Measurements from ENCODE around the gene PROS1. TPM values are rescaled to one million over a fixed set of nuclear protein-coding genes. Genes with fewer than 3 reads are reported as not detected.
"Not testable (repeated sequence)": the region's sequence is repeated elsewhere in the genome, so short reads cannot be mapped to it uniquely, and the experiment has no call there.

PROS1 gene
- total and polyA plus RNA-seq, 2 experiments from 2014 or later, result 32.6 to 48.6 TPM

GRCh38 chr3:93924491-93924890 is 49.2 kb downstream of the PROS1 start:
- TF ChIP-seq, protein P1, sequence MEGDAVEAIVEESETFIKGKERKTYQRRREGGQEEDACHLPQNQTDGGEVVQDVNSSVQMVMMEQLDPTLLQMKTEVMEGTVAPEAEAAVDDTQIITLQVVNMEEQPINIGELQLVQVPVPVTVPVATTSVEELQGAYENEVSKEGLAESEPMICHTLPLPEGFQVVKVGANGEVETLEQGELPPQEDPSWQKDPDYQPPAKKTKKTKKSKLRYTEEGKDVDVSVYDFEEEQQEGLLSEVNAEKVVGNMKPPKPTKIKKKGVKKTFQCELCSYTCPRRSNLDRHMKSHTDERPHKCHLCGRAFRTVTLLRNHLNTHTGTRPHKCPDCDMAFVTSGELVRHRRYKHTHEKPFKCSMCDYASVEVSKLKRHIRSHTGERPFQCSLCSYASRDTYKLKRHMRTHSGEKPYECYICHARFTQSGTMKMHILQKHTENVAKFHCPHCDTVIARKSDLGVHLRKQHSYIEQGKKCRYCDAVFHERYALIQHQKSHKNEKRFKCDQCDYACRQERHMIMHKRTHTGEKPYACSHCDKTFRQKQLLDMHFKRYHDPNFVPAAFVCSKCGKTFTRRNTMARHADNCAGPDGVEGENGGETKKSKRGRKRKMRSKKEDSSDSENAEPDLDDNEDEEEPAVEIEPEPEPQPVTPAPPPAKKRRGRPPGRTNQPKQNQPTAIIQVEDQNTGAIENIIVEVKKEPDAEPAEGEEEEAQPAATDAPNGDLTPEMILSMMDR (IDR thresholded peaks at IDR 0.05; ENCODE audit: low read depth, low read length), result no peak
- no peak for DNase-seq (ENCODE audit: low read depth in 1 of 2, low spot score in 1 of 2)
- H3K27ac ChIP-seq, result no peak overlapping the region
- H3K9me3 ChIP-seq (ENCODE audit: low read depth), result no peaks in the 10 kb centered on the region
- no peaks in the 10 kb centered on the region for H3K4me1 ChIP-seq (ENCODE audit: low read depth)
- no peak overlapping the region for H3K4me3 ChIP-seq
- H3K27me3 ChIP-seq, result no peaks in the 10 kb centered on the region
- no peaks in the 10 kb centered on the region for H3K36me3 ChIP-seq

DNA sequence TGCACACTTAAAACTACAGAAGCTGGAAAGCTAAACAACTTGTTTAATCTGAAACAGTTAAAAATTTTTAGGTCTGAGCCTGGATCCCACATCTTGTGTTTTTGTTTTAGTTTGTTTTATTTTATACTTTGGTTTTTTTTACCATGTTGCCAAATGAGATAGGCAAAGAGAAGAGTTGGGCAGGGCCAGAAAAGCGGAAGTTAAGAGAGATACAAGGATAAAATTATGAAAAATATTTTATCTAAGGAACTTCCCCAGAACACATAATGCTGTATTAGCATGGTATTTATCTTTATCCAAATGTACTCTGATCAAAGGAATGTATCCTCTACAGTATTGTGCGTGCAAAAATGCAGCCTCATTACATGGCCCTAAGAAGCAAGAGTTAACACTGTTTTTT is 50.7 kb downstream of the PROS1 start:
- Histone ChIP-seq H3K27me3 (no peaks in the 10 kb centered on the region), H3K36me3 (no peaks in the 10 kb centered on the region), H3K4me3 (no peak overlapping the region), H3K27ac (no peak overlapping the region), H3K4me1 (ENCODE audit: low read depth) (no peaks in the 10 kb centered on the region), H3K9me3 (ENCODE audit: low read depth) (no peaks in the 10 kb centered on the region)
- TF ChIP-seq, protein P1 (IDR thresholded peaks at IDR 0.05; ENCODE audit: low read depth, low read length), result no peak
- peak in 1 of 2 donors; percentile 7 for DNase-seq (ENCODE audit: low read depth in 1 of 2, low spot score in 1 of 2)

GRCh38 chr3:93917546-93918029 is 56.1 kb downstream of the PROS1 start:
- not testable (repeated sequence) for H3K4me1 ChIP-seq (ENCODE audit: low read depth); H3K27me3 ChIP-seq; H3K27ac ChIP-seq; H3K4me3 ChIP-seq; H3K36me3 ChIP-seq; DNase-seq (ENCODE audit: low read depth in 1 of 2, low spot score in 1 of 2); H3K9me3 ChIP-seq (ENCODE audit: low read depth)

GRCh38 chr3:93913623-93914022 is 60.1 kb downstream of the PROS1 start:
- not testable (repeated sequence) for H3K4me1 ChIP-seq (ENCODE audit: low read depth); H3K27ac ChIP-seq; H3K36me3 ChIP-seq; H3K9me3 ChIP-seq (ENCODE audit: low read depth); DNase-seq (ENCODE audit: low read depth in 1 of 2, low spot score in 1 of 2); H3K4me3 ChIP-seq; H3K27me3 ChIP-seq

DNA sequence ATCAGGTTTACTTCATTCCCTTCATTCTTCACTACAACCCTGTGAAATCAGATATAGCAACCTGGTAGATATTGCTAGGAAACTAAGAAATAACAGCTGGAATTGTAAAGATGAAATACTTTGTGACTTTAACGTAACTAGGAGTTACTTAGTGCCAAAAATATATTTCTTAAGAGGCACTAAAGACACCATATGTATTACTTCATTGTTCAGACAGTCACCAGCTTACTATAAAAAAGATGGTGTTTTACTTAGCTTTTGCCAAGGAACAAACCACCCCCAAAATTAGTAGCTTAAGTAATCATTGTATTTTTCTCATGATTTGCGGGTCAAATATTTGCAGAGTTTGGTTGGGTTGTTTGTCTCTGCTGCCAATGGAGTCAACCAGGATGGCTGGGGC is 62.5 kb downstream of the PROS1 start:
- no peaks in the 10 kb centered on the region for H3K4me1 ChIP-seq (ENCODE audit: low read depth)
- H3K4me3 ChIP-seq, result no peak overlapping the region
- H3K27me3 ChIP-seq, result no peaks in the 10 kb centered on the region
- H3K27ac ChIP-seq, result no peak overlapping the region
- no peaks in the 10 kb centered on the region for H3K36me3 ChIP-seq
- TF ChIP-seq, protein P1 (IDR thresholded peaks at IDR 0.05; ENCODE audit: low read depth, low read length), result no peak
- no peaks in the 10 kb centered on the region for H3K9me3 ChIP-seq (ENCODE audit: low read depth)
- no peak for DNase-seq (ENCODE audit: low read depth in 1 of 2, low spot score in 1 of 2)

DNA sequence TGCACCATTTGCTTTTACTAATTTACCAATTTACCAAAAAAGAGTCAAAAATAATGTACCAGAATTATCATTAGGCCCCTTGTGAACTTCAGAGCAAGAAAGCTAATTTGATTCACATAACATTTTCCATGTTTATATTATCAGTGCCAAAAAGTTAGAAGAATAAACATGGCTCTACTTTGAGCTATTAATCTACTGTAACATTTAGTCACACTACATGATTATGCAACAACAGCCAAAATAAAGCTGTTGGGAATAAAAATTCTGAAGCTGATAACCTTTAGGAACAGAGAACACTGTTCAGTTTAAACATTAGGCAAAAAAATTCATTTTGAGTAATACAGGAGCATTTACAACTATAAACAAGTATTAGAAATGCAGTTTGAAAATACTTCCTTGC is 63.6 kb downstream of the PROS1 start:
- Histone ChIP-seq H3K27ac (no peak overlapping the region), H3K27me3 (no peaks in the 10 kb centered on the region), H3K4me3 (no peak overlapping the region), H3K36me3 (no peaks in the 10 kb centered on the region), H3K4me1 (ENCODE audit: low read depth) (no peaks in the 10 kb centered on the region), H3K9me3 (ENCODE audit: low read depth) (no peaks in the 10 kb centered on the region)
- peak in 1 of 2 donors; percentile 16 for DNase-seq (ENCODE audit: low read depth in 1 of 2, low spot score in 1 of 2)
- TF ChIP-seq, protein P1 (IDR thresholded peaks at IDR 0.05; ENCODE audit: low read depth, low read length), result no peak

- no peaks in the 10 kb centered on the region for H3K9me3 ChIP-seq (ENCODE audit: low read depth)
- H3K4me1 ChIP-seq (ENCODE audit: low read depth), result no peaks in the 10 kb centered on the region
- no peaks in the 10 kb centered on the region for H3K27me3 ChIP-seq
- no peaks in the 10 kb centered on the region for H3K36me3 ChIP-seq
- no peak for DNase-seq (ENCODE audit: low read depth in 1 of 2, low spot score in 1 of 2)
- no peak overlapping the region for H3K27ac ChIP-seq
- TF ChIP-seq, protein P1 (IDR thresholded peaks at IDR 0.05; ENCODE audit: low read depth, low read length), result no peak
- no peak overlapping the region for H3K4me3 ChIP-seq
Measured at GRCh38 chr3:93907132-93907531, 66.6 kb downstream of the PROS1 start.

All from cardiac muscle cell (in vitro differentiated cells and primary cell).